Mesenchymal stem cell (in vitro differentiated cells and primary cell): Measurements from ENCODE around the gene AK9.

Source experiments
- DNase-seq: peaks from one replicate; pipeline ENCODE4 v3.0.0-alpha.2; 2013
- H2AFZ ChIP-seq: one replicate; pipeline ENCODE4 v1.6.1; 2013; ENCODE audit warnings: low read depth, mild to moderate bottlenecking, control low read depth, inconsistent platforms, low read length, moderate library complexity
- H2AK5ac ChIP-seq: 2 replicates; pipeline ENCODE4 v1.6.1; 2013; ENCODE audit warnings: low read length, moderate library complexity, mild to moderate bottlenecking, inconsistent platforms; ENCODE audit not compliant: severe bottlenecking
- H2BK120ac ChIP-seq: one replicate; pipeline ENCODE4 v1.6.1; 2013; ENCODE audit warnings: low read depth, mild to moderate bottlenecking, inconsistent platforms, low read length, moderate library complexity
- H2BK12ac ChIP-seq, 2 experiments: one replicate each; pipeline ENCODE4 v1.6.1; 2013; ENCODE audit warnings: inconsistent platforms in 2 of 2, low read length in 2 of 2, mild to moderate bottlenecking in 2 of 2, moderate library complexity in 2 of 2, control low read depth in 1 of 2
- H2BK15ac ChIP-seq: one replicate; pipeline ENCODE4 v1.6.1; 2013; ENCODE audit warnings: mild to moderate bottlenecking, low read depth, inconsistent platforms; ENCODE audit not compliant: poor library complexity, severe bottlenecking
- H2BK5ac ChIP-seq: 2 replicates; pipeline ENCODE4 v1.6.1; 2013; ENCODE audit warnings: low read depth, mild to moderate bottlenecking, low read length, control low read depth, inconsistent platforms; ENCODE audit not compliant: poor library complexity, severe bottlenecking
- H3K14ac ChIP-seq, 2 experiments: one replicate each; pipeline ENCODE4 v1.6.1; 2013; ENCODE audit warnings: inconsistent platforms in 2 of 2, low read length in 2 of 2, control low read depth in 1 of 2, mild to moderate bottlenecking in 1 of 2, moderate library complexity in 1 of 2
- H3K18ac ChIP-seq, 2 experiments: one replicate each; pipeline ENCODE4 v1.6.1; 2013; ENCODE audit warnings: inconsistent platforms in 2 of 2, low read length in 2 of 2, control low read depth in 1 of 2, low read depth in 1 of 2, mild to moderate bottlenecking in 1 of 2
- H3K23ac ChIP-seq, 2 experiments: one replicate each; pipeline ENCODE4 v1.6.1; 2013; ENCODE audit warnings: inconsistent platforms in 2 of 2, low read length in 2 of 2, mild to moderate bottlenecking in 2 of 2, moderate library complexity in 2 of 2, control low read depth in 1 of 2
- H3K27ac ChIP-seq: 2 replicates; pipeline ENCODE4 v1.5.1; 2013; ENCODE audit warnings: mild to moderate bottlenecking, moderate library complexity, low read length, control low read depth, inconsistent platforms; ENCODE audit not compliant: poor library complexity, severe bottlenecking
- H3K27me3 ChIP-seq, 2 experiments: 2 replicates each; pipeline versions ENCODE4 v1.6.1 to v1.7.0; 2013; ENCODE audit warnings: low read length in 2 of 2, mild to moderate bottlenecking in 2 of 2, moderate library complexity in 2 of 2, control low read depth in 1 of 2, inconsistent platforms in 1 of 2; ENCODE audit not compliant: control insufficient read depth in 1 of 2, insufficient read depth in 1 of 2
- H3K36me3 ChIP-seq, 2 experiments: 2 replicates each; pipeline versions ENCODE4 v1.6.1 to v1.7.0; 2013; ENCODE audit warnings: low read length in 2 of 2, control low read depth in 1 of 2, inconsistent platforms in 1 of 2, low read depth in 1 of 2, mild to moderate bottlenecking in 1 of 2; ENCODE audit not compliant: insufficient read depth in 2 of 2, control insufficient read depth in 1 of 2
- H3K4ac ChIP-seq, 2 experiments: one replicate each; pipeline ENCODE4 v1.6.1; 2013; ENCODE audit warnings: inconsistent platforms in 2 of 2, low read length in 2 of 2, mild to moderate bottlenecking in 2 of 2, moderate library complexity in 2 of 2, control low read depth in 1 of 2, low read depth in 1 of 2
- H3K4me1 ChIP-seq: 2 replicates; pipeline ENCODE4 v1.6.1; 2013; ENCODE audit warnings: low read depth, low read length, control low read depth; ENCODE audit not compliant: control insufficient read depth, insufficient read depth
- H3K4me2 ChIP-seq: 2 replicates; pipeline ENCODE4 v1.6.1; 2013; ENCODE audit warnings: low read length, mild to moderate bottlenecking, inconsistent platforms; ENCODE audit not compliant: poor library complexity, severe bottlenecking
- H3K4me3 ChIP-seq, 2 experiments: 2 replicates each; pipeline versions ENCODE4 v1.5.1 to v1.7.0; 2013; ENCODE audit warnings: low read length in 2 of 2, mild to moderate bottlenecking in 2 of 2, control low read depth in 1 of 2, low read depth in 1 of 2; ENCODE audit not compliant: insufficient read depth in 1 of 2
- H3K79me1 ChIP-seq: replicated peaks from 2 replicates; pipeline ENCODE4 v1.6.1; 2013; ENCODE audit warnings: mild to moderate bottlenecking, control low read depth, low read length, inconsistent platforms; ENCODE audit not compliant: poor library complexity, severe bottlenecking
- H3K9ac ChIP-seq: 2 replicates; pipeline ENCODE4 v1.7.0; 2013; ENCODE audit warnings: mild to moderate bottlenecking, low read length, moderate library complexity
- H3K9me3 ChIP-seq: 2 replicates; pipeline ENCODE4 v1.7.0; 2013; ENCODE audit warnings: mild to moderate bottlenecking, low read length; ENCODE audit not compliant: control insufficient read depth
- H4K8ac ChIP-seq: one replicate; pipeline ENCODE4 v1.6.1; 2013; ENCODE audit warnings: inconsistent platforms, mild to moderate bottlenecking, low read length, moderate library complexity
- H4K91ac ChIP-seq: one replicate; pipeline ENCODE4 v1.6.1; 2013; ENCODE audit warnings: mild to moderate bottlenecking, low read length, inconsistent platforms
- WGBS: methylation state at CpG from one replicate; pipeline ENCODE4 v1.1.7; 2013; ENCODE audit warnings: mixed read lengths; 5-methylcytosine and 5-hydroxymethylcytosine counted together

Gene AK9

GRCh38 chr6:109610590-109610989, 80.4 kb downstream of the AK9 start:
- H3K18ac ChIP-seq, result peak overlapping the region in 1 of 2 experiments; percentile 11
- peak overlapping the region; percentile 57 for H3K9ac ChIP-seq
- no peak overlapping the region for H2BK12ac ChIP-seq
- no peaks in the 10 kb centered on the region for H3K4me1 ChIP-seq
- no peaks in the 10 kb centered on the region for H3K36me3 ChIP-seq
- DNase-seq, result peak; percentile 61
- H4K91ac ChIP-seq, result no peak overlapping the region
- no peak overlapping the region for H2BK5ac ChIP-seq
- no peak overlapping the region for H3K4ac ChIP-seq
- no peak overlapping the region for H3K4me2 ChIP-seq
- no peak overlapping the region for H2BK120ac ChIP-seq
- no peak overlapping the region for H2AK5ac ChIP-seq
- no peak overlapping the region for H3K14ac ChIP-seq
- no peaks in the 10 kb centered on the region for H3K27me3 ChIP-seq
- H3K27ac ChIP-seq, result no peak overlapping the region
- 63% methylated on average over 2 of the region's 2 CpGs for WGBS
- peak overlapping the region in 1 of 2 experiments; percentile 28 for H3K4me3 ChIP-seq
- peak overlapping the region; percentile 69 for H4K8ac ChIP-seq
- H3K9me3 ChIP-seq, result no peaks in the 10 kb centered on the region
- no peak overlapping the region for H2AFZ ChIP-seq
- no peak overlapping the region for H2BK15ac ChIP-seq
- no peaks in the 10 kb centered on the region for H3K79me1 ChIP-seq
- no peak overlapping the region for H3K23ac ChIP-seq

GRCh38 chr6:109609737-109610136, 81.3 kb downstream of the AK9 start:
- Histone ChIP-seq H3K27me3 (no peaks in the 10 kb centered on the region), H2BK12ac (no peak overlapping the region), H2BK15ac (no peak overlapping the region), H3K4me3 (no peak overlapping the region), H3K9me3 (no peaks in the 10 kb centered on the region), H3K27ac (no peak overlapping the region), H3K79me1 (no peaks in the 10 kb centered on the region), H4K91ac (no peak overlapping the region), H2AK5ac (no peak overlapping the region), H2BK5ac (no peak overlapping the region), H3K18ac (no peak overlapping the region), H3K4me2 (no peak overlapping the region), H3K14ac (no peak overlapping the region), H2AFZ (no peak overlapping the region), H3K36me3 (no peaks in the 10 kb centered on the region), H3K9ac (no peak overlapping the region), H3K4me1 (no peaks in the 10 kb centered on the region), H2BK120ac (no peak overlapping the region), H3K4ac (no peak overlapping the region), H3K23ac (no peak overlapping the region), H4K8ac (no peak overlapping the region)
- DNase-seq, result no peak
- no CpG with 5 or more reads among the region's 1 CpG for WGBS

- no peak overlapping the region for H3K18ac ChIP-seq
- H3K27me3 ChIP-seq, result no peaks in the 10 kb centered on the region
- no peak for DNase-seq
These were observed 84.6 kb downstream of the AK9 start for GRCh38 chr6:109606359-109606758.

GRCh38 chr6:109595998-109596397, 95.0 kb downstream of the AK9 start:
- no peaks in the 10 kb centered on the region for H3K4me1 ChIP-seq
- no peak overlapping the region for H3K14ac ChIP-seq
- H3K79me1 ChIP-seq, result no peaks in the 10 kb centered on the region

More at GRCh38 chr6:109606359-109606758, 84.6 kb downstream of the AK9 start:
- H2AK5ac ChIP-seq, result no peak overlapping the region
- no peak overlapping the region for H3K9ac ChIP-seq
- H2BK15ac ChIP-seq, result no peak overlapping the region
- H4K8ac ChIP-seq, result no peak overlapping the region
- no peak overlapping the region for H3K4me3 ChIP-seq
- no peaks in the 10 kb centered on the region for H3K4me1 ChIP-seq
- no peak overlapping the region for H2BK12ac ChIP-seq
- H3K14ac ChIP-seq, result no peak overlapping the region
- H3K4ac ChIP-seq, result no peak overlapping the region
- H3K27ac ChIP-seq, result no peak overlapping the region
- H4K91ac ChIP-seq, result no peak overlapping the region
- H2AFZ ChIP-seq, result no peak overlapping the region
- no peaks in the 10 kb centered on the region for H3K79me1 ChIP-seq
- 97% methylated on average over 2 of the region's 2 CpGs for WGBS
- H3K23ac ChIP-seq, result no peak overlapping the region
- H3K9me3 ChIP-seq, result no peaks in the 10 kb centered on the region
- H2BK5ac ChIP-seq, result no peak overlapping the region
- no peak overlapping the region for H3K4me2 ChIP-seq
- H2BK120ac ChIP-seq, result no peak overlapping the region
- H3K36me3 ChIP-seq, result no peaks in the 10 kb centered on the region

More at GRCh38 chr6:109595998-109596397, 95.0 kb downstream of the AK9 start:
- H3K27ac ChIP-seq, result no peak overlapping the region
- H2AK5ac ChIP-seq, result no peak overlapping the region
- H4K8ac ChIP-seq, result no peak overlapping the region
- no peak overlapping the region for H3K4me3 ChIP-seq
- no peak overlapping the region for H3K9ac ChIP-seq
- no peak overlapping the region for H3K4me2 ChIP-seq
- H3K36me3 ChIP-seq, result no peaks in the 10 kb centered on the region
- no peak overlapping the region for H2BK15ac ChIP-seq
- no peaks in the 10 kb centered on the region for H3K27me3 ChIP-seq
- 32% methylated on average over 2 of the region's 2 CpGs for WGBS
- peaks cover 14% of the 10 kb centered on the region for H3K9me3 ChIP-seq
- no peak overlapping the region for H2BK5ac ChIP-seq
- H2BK12ac ChIP-seq, result no peak overlapping the region
- H2AFZ ChIP-seq, result no peak overlapping the region
- no peak overlapping the region for H2BK120ac ChIP-seq
- no peak overlapping the region for H3K4ac ChIP-seq
- H3K23ac ChIP-seq, result no peak overlapping the region
- peak; percentile 45 for DNase-seq
- H3K18ac ChIP-seq, result no peak overlapping the region
- H4K91ac ChIP-seq, result no peak overlapping the region
